Karpas-422 (cell line): ENCODE measurements around the gene LTB4R2. TPM values are rescaled to one million over a fixed set of nuclear protein-coding genes. Genes with fewer than 3 reads are reported as not detected.
A peak's percentile ranks its signal among the peaks of the same experiment; 100 is the strongest.

ENCODE experiments used
- DNase-seq: peaks from one replicate; pipeline ENCODE4 v3.0.0-alpha.2; 2015
- H2AFZ ChIP-seq: fragments of 200-600 bp; sonication (generic); 2 replicates; pipeline ENCODE4 v1.6.1; 2014; ENCODE audit warnings: antibody characterized with exemption, low read length, mixed read lengths
- H3K27ac ChIP-seq: fragments of 200-600 bp; sonication (generic); 2 replicates; pipeline ENCODE4 v1.5.1; 2014; ENCODE audit warnings: mild to moderate bottlenecking, low read length, moderate library complexity
- H3K27me3 ChIP-seq: fragments of 200-600 bp; sonication (generic); 2 replicates; pipeline ENCODE4 v1.6.1; 2014; ENCODE audit warnings: low read length, mixed read lengths
- H3K36me3 ChIP-seq: fragments of 200-600 bp; sonication (generic); 2 replicates; pipeline ENCODE4 v1.6.1; 2014; ENCODE audit warnings: low read length, mixed read lengths; ENCODE audit not compliant: insufficient read depth
- H3K4me1 ChIP-seq: fragments of 200-600 bp; sonication (generic); 2 replicates; pipeline ENCODE4 v1.6.1; 2014; ENCODE audit warnings: mild to moderate bottlenecking, low read length, mixed read lengths
- H3K4me2 ChIP-seq: fragments of 200-600 bp; sonication (generic); 2 replicates; pipeline ENCODE4 v1.6.1; 2014; ENCODE audit warnings: low read length, low read depth, mild to moderate bottlenecking; ENCODE audit not compliant: poor library complexity, severe bottlenecking
- H3K4me3 ChIP-seq: fragments of 200-600 bp; sonication (generic); 2 replicates; pipeline ENCODE4 v1.5.1; 2014; ENCODE audit warnings: mild to moderate bottlenecking, antibody characterized with exemption, low read length, mixed read lengths
- H3K79me2 ChIP-seq: fragments of 200-600 bp; sonication (generic); 2 replicates; pipeline ENCODE4 v1.6.1; 2014; ENCODE audit warnings: mild to moderate bottlenecking, low read length, mixed read lengths
- H3K9ac ChIP-seq: fragments of 200-600 bp; sonication (generic); 2 replicates; pipeline ENCODE4 v1.6.0; 2014; ENCODE audit warnings: low read length
- H3K9me2 ChIP-seq: fragments of 200-600 bp; sonication (generic), shearing (Covaris generic); replicated peaks from 2 replicates; pipeline ENCODE4 v1.6.0; 2014; ENCODE audit warnings: mild to moderate bottlenecking, low read length, moderate library complexity; ENCODE audit not compliant: insufficient read depth
- H3K9me3 ChIP-seq: fragments of 300-700, 200-600 bp; sonication (generic); 2 replicates; pipeline ENCODE4 v1.6.1; 2014; ENCODE audit warnings: low read length, mixed read lengths
- H4K20me1 ChIP-seq: fragments of 200-600 bp; sonication (generic); 2 replicates; pipeline ENCODE4 v1.6.1; 2014; ENCODE audit warnings: mild to moderate bottlenecking, antibody characterized with exemption, low read length, low read depth; ENCODE audit not compliant: insufficient read depth
- total RNA-seq: library from RNA; depleted of rRNA; stranded (reverse); fragments of >200 nt; shearing (Covaris generic); gene quantifications from 2 replicates; pipeline ENCODE4 v1.2.3, GENCODE V29; 2014; ENCODE audit warnings: low replicate concordance; rRNA removed

LTB4R2 gene, protein sequence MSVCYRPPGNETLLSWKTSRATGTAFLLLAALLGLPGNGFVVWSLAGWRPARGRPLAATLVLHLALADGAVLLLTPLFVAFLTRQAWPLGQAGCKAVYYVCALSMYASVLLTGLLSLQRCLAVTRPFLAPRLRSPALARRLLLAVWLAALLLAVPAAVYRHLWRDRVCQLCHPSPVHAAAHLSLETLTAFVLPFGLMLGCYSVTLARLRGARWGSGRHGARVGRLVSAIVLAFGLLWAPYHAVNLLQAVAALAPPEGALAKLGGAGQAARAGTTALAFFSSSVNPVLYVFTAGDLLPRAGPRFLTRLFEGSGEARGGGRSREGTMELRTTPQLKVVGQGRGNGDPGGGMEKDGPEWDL
- total RNA-seq, result 12.9 and 41.5 TPM in 2 replicates

GRCh38 chr14:24309538-24310264 is at the start of gene LTB4R2:
TSS of gene LTB4R2 (plus strand) at chr14:24310140. CDS start at chr14:24310665, 525 bp downstream.
- Histone ChIP-seq H3K4me3 (peak within 1 kb of the TSS; percentile 64), H3K9ac (peak within 1 kb of the TSS; percentile 74), H3K4me2 (peak within 1 kb of the TSS; percentile 67), H3K27ac (peak within 1 kb of the TSS; percentile 33; the same call in 1 of the 2 replicates), H3K9me2 (no peaks in the 10 kb centered on the region), H3K36me3 (peaks cover 20% of the 10 kb centered on the region; the same call in 1 of the 2 replicates), H3K79me2 (peaks cover 10% of the 10 kb centered on the region; the same call in 1 of the 2 replicates), H2AFZ (no peak within 1 kb of the TSS), H3K4me1 (peaks cover 29% of the 10 kb centered on the region), H4K20me1 (no peaks in the 10 kb centered on the region; the same call in 1 of the 2 replicates), H3K27me3 (no peaks in the 10 kb centered on the region), H3K9me3 (no peaks in the 10 kb centered on the region)
- no peak for DNase-seq

DNA sequence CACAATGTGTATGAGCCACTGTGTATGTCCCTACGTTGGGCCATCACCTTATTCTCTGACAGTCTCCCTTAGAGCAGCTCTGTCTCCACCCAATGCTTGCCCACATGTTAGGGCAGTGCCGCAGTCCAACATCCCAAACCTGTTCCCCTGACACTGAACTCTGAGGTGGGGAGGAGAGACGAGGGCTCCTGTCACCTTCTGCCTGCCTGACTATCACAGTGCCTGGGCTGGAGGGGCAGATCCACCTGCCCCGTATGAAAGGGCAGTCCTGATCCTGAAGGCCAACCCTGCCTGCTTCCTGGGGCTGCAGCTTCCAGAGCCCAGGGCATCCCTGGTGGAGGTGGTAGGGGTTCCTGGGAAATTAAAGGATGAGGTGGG is 49.2 kb upstream of the LTB4R2 start:
- H3K79me2 ChIP-seq, result no peaks in the 10 kb centered on the region
- H4K20me1 ChIP-seq, result no peaks in the 10 kb centered on the region
- H3K9ac ChIP-seq, result no peak overlapping the region
- DNase-seq, result no peak
- no peaks in the 10 kb centered on the region for H3K9me2 ChIP-seq
- no peaks in the 10 kb centered on the region for H3K9me3 ChIP-seq
- no peak overlapping the region for H3K4me2 ChIP-seq
- H3K36me3 ChIP-seq, result no peaks in the 10 kb centered on the region
- H3K27me3 ChIP-seq, result no peaks in the 10 kb centered on the region
- no peak overlapping the region for H2AFZ ChIP-seq
- H3K4me3 ChIP-seq, result no peak overlapping the region
- no peak overlapping the region for H3K27ac ChIP-seq
- no peaks in the 10 kb centered on the region for H3K4me1 ChIP-seq

GRCh38 chr14:24261256-24261968 is 48.5 kb upstream of the LTB4R2 start:
- Histone ChIP-seq H3K9me3 (no peaks in the 10 kb centered on the region), H3K9ac (no peak overlapping the region), H3K27ac (no peak overlapping the region)

GRCh38 chr14:24261969-24262327 is 48.0 kb upstream of the LTB4R2 start:
- Histone ChIP-seq H2AFZ (no peak overlapping the region), H3K27ac (no peak overlapping the region), H3K4me1 (no peaks in the 10 kb centered on the region), H4K20me1 (no peaks in the 10 kb centered on the region), H3K9me3 (no peaks in the 10 kb centered on the region), H3K9me2 (no peaks in the 10 kb centered on the region), H3K36me3 (no peaks in the 10 kb centered on the region), H3K27me3 (no peaks in the 10 kb centered on the region), H3K4me2 (no peak overlapping the region), H3K9ac (no peak overlapping the region), H3K4me3 (no peak overlapping the region), H3K79me2 (no peaks in the 10 kb centered on the region)
- no peak for DNase-seq

More at GRCh38 chr14:24261256-24261968, 48.5 kb upstream of the LTB4R2 start:
- Histone ChIP-seq H3K27me3 (no peaks in the 10 kb centered on the region), H4K20me1 (no peaks in the 10 kb centered on the region), H3K4me3 (no peak overlapping the region), H3K9me2 (no peaks in the 10 kb centered on the region), H3K36me3 (no peaks in the 10 kb centered on the region), H3K4me1 (no peaks in the 10 kb centered on the region), H3K4me2 (no peak overlapping the region), H3K79me2 (no peaks in the 10 kb centered on the region), H2AFZ (no peak overlapping the region)
- no peak for DNase-seq

DNA sequence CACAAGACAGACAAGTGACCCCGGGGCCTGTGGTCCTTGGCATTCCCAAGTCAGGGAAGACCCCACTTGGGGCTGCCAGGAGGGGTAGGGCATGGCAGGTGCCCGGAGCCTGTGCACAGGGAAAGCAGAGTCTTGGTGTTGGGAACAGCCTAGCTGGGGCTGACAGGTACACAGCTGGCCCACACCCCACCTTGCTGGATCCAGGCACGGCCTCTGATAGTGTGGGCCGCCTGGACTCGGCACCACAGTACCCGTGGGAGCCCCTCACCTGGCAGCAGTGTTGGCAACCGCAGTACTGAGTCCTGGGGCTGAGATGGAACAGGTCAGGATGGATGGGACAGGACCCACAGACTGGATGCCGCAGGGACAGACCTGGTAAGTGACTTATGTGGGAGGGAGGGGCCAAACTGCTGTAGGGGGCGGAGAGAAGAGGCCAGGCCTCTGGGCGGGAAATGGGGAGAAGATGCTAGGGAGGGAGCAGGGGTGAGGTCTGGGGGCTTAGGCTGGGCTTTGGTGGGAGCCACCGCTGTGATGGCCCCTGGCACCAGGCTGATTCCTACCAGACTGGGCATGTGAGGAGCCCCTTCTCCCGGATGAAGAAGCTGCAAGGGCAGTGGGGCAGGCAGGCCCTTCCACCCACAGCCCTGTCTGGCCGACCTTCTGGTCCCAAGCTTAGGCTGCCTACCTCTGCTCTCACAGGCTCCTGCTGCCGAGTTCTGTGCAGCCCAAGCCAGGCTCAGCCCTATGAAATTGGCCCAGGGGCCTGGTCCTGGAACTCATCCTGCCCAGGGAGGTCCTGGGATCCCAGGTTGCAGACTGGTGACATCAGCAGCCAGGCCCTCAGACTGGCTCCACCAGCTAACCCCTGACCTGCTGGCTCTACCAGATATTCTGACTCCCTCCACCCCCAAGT is 46.9 kb upstream of the LTB4R2 start, which contains the start of gene TGM1:
TGM1 (minus strand) TSS at position 357 of the 913 bp plus-strand sequence. CDS start 825 bp downstream, outside the sequence.
- H3K27ac ChIP-seq, result no peak within 1 kb of the TSS
- H2AFZ ChIP-seq, result no peak within 1 kb of the TSS
- no peaks in the 10 kb centered on the region for H3K4me1 ChIP-seq
- H3K4me3 ChIP-seq, result no peak within 1 kb of the TSS
- no peak within 1 kb of the TSS for H3K9ac ChIP-seq
- no peaks in the 10 kb centered on the region for H3K27me3 ChIP-seq
- no peak for DNase-seq
- H3K9me2 ChIP-seq, result no peaks in the 10 kb centered on the region
- H3K36me3 ChIP-seq, result no peaks in the 10 kb centered on the region
- no peak within 1 kb of the TSS for H3K4me2 ChIP-seq
- no peaks in the 10 kb centered on the region for H3K79me2 ChIP-seq
- no peaks in the 10 kb centered on the region for H3K9me3 ChIP-seq
- no peaks in the 10 kb centered on the region for H4K20me1 ChIP-seq

DNA sequence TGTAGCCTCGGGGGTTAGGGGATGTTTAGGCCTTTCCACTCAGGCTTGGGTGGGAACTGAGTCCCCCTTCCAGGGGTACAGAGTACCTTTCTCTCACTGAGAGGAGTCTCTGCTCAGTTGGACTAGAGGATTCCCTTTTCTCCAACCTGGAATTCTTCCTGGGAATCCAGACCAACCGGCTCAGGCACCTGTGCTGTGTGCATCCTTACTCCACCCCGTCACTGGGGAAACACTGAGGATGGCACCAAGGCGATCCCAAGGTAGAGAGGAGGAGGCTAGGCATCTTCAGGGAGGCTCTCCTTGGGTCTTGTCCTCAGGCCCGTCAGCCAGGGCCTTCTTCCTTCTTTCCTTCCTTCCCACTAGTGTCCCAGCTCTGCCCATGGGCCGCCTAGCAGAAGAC is 46.1 kb upstream of the LTB4R2 start:
- Histone ChIP-seq H3K9me2 (no peaks in the 10 kb centered on the region), H3K4me2 (no peak overlapping the region), H3K79me2 (no peaks in the 10 kb centered on the region), H4K20me1 (no peaks in the 10 kb centered on the region), H3K9me3 (no peaks in the 10 kb centered on the region), H3K27me3 (no peaks in the 10 kb centered on the region), H3K9ac (no peak overlapping the region), H3K27ac (no peak overlapping the region), H3K4me1 (no peaks in the 10 kb centered on the region), H3K4me3 (no peak overlapping the region), H2AFZ (no peak overlapping the region), H3K36me3 (no peaks in the 10 kb centered on the region)
- no peak for DNase-seq

GRCh38 chr14:24264298-24264697 is 45.6 kb upstream of the LTB4R2 start:
- Histone ChIP-seq H3K36me3 (no peaks in the 10 kb centered on the region), H3K27ac (no peak overlapping the region), H4K20me1 (no peaks in the 10 kb centered on the region), H3K9me2 (no peaks in the 10 kb centered on the region), H3K4me1 (no peaks in the 10 kb centered on the region), H3K79me2 (no peaks in the 10 kb centered on the region), H3K9ac (no peak overlapping the region), H3K4me2 (no peak overlapping the region), H3K9me3 (no peaks in the 10 kb centered on the region), H3K4me3 (no peak overlapping the region), H3K27me3 (no peaks in the 10 kb centered on the region), H2AFZ (no peak overlapping the region)
- no peak for DNase-seq
